Esophagus squamous epithelium (tissue), 4 donors: ENCODE measurements around the gene ICA1L.
"Not testable (repeated sequence)": the region's sequence is repeated elsewhere in the genome, so short reads cannot be mapped to it uniquely, and the experiment has no call there.

Experiments
- CTCF ChIP-seq, 6 experiments: fragments of 450-650 bp in 4 of 6; fragments of 200-600 bp in 2 of 6; sonication (generic) in 2 of 6; IDR thresholded peaks; one replicate each; pipeline ENCODE4 v1.5.1; 2016 to 2019; ENCODE audit warnings: antibody characterized with exemption in 6 of 6, mild to moderate bottlenecking in 4 of 6, moderate library complexity in 4 of 6
- POLR2A ChIP-seq, 4 donors: fragments of 450-650 bp; IDR thresholded peaks; one replicate each; pipeline ENCODE4 v1.6.1; 2017; ENCODE audit warnings: antibody characterized with exemption in 4 of 4, mild to moderate bottlenecking in 4 of 4, moderate library complexity in 3 of 4

- TF ChIP-seq POLR2A, CTCF (IDR thresholded peaks at IDR 0.05): not testable (repeated sequence)
Observed at GRCh38 chr2:202849343-202849742, 22.2 kb downstream of the ICA1L start.
